HL-60 (cell line): ENCODE results near the gene MAPK11.

Experiments used
- DNase-seq, 2 experiments: peaks; one replicate each; pipeline ENCODE4 v3.0.0-alpha.2; 2010 to 2020; ENCODE audit warnings: low read depth in 1 of 2, low spot score in 1 of 2
- H3K27ac ChIP-seq: fragments of 250-450 bp; sonication (Bioruptor Pico); replicated peaks from 2 replicates; pipeline ENCODE4 v1.5.1; 2020; ENCODE audit warnings: mild to moderate bottlenecking, moderate library complexity
- H3K27me3 ChIP-seq: fragments of 250-450 bp; sonication (Bioruptor Pico); 2 replicates; pipeline ENCODE4 v1.5.1; 2021; ENCODE audit warnings: mild to moderate bottlenecking, moderate library complexity; ENCODE audit not compliant: insufficient read depth, poor library complexity, severe bottlenecking
- H3K4me3 ChIP-seq: replicated peaks from 2 replicates; pipeline ENCODE4 v1.5.1; 2011; ENCODE audit warnings: mild to moderate bottlenecking, control low read depth, low read length; ENCODE audit not compliant: insufficient read depth
- GABPA ChIP-seq: IDR thresholded peaks from 2 replicates; pipeline ENCODE4 v1.6.1; 2012; ENCODE audit warnings: low read depth
- POLR2AphosphoS5 ChIP-seq: IDR thresholded peaks from 2 replicates; pipeline ENCODE4 v1.6.1; 2012; ENCODE audit warnings: low read depth
- SPI1 ChIP-seq: IDR thresholded peaks from 2 replicates; pipeline ENCODE4 v1.6.1; 2012; ENCODE audit warnings: low read depth, mild to moderate bottlenecking, borderline replicate concordance
- TF ChIP-seq, protein P1 (sequence below): IDR thresholded peaks from 2 replicates; pipeline ENCODE4 v1.6.1; 2012; ENCODE audit warnings: low read depth; ENCODE audit not compliant: insufficient replicate concordance
- TF ChIP-seq, protein P2 (sequence below): IDR thresholded peaks from one replicate; pipeline ENCODE4 v1.5.1; 2011; ENCODE audit warnings: low read length, control low read depth, inconsistent platforms; ENCODE audit not compliant: insufficient read depth

The MAPK11 gene

DNA sequence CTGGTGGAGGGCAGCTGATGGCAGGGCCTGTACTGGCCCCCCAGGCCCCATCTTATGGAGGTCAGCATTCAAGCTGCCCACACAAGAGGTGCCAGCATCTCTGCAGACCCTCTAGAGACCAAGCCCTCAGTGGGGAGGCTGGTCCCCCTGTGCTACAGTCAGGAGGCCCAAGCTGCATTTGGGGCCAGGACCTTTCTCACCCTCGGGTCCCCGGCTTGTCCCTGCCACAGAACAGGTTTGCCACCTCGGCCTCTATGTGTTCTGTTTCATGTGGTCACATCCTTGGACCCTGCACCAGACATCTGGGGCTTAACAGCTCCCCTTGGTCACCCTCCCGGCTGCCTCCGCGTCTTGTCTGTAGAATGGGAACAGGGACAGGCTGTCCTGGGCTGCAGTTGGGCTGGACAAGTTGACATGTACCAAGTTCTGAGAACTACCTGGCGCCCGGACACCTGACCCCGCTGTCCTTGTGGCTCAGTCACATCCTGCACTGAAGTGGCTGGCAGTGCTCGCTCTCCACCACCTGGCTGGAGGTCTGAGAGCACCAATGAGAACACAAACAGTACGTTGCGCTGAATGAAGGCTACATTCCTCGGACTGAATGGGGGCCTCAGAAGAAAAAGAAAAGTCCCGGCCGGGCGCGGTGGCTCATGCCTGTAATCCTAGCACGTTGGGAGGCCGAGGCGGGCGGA is 40.0 kb upstream of the MAPK11 start:
- no peaks in the 10 kb centered on the region for H3K27me3 ChIP-seq
- no peak overlapping the region for H3K27ac ChIP-seq
- no peak overlapping the region for H3K4me3 ChIP-seq
- no peak for DNase-seq
- TF ChIP-seq, protein P1, sequence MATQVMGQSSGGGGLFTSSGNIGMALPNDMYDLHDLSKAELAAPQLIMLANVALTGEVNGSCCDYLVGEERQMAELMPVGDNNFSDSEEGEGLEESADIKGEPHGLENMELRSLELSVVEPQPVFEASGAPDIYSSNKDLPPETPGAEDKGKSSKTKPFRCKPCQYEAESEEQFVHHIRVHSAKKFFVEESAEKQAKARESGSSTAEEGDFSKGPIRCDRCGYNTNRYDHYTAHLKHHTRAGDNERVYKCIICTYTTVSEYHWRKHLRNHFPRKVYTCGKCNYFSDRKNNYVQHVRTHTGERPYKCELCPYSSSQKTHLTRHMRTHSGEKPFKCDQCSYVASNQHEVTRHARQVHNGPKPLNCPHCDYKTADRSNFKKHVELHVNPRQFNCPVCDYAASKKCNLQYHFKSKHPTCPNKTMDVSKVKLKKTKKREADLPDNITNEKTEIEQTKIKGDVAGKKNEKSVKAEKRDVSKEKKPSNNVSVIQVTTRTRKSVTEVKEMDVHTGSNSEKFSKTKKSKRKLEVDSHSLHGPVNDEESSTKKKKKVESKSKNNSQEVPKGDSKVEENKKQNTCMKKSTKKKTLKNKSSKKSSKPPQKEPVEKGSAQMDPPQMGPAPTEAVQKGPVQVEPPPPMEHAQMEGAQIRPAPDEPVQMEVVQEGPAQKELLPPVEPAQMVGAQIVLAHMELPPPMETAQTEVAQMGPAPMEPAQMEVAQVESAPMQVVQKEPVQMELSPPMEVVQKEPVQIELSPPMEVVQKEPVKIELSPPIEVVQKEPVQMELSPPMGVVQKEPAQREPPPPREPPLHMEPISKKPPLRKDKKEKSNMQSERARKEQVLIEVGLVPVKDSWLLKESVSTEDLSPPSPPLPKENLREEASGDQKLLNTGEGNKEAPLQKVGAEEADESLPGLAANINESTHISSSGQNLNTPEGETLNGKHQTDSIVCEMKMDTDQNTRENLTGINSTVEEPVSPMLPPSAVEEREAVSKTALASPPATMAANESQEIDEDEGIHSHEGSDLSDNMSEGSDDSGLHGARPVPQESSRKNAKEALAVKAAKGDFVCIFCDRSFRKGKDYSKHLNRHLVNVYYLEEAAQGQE: no peak
- no peak for TF ChIP-seq POLR2AphosphoS5

DNA sequence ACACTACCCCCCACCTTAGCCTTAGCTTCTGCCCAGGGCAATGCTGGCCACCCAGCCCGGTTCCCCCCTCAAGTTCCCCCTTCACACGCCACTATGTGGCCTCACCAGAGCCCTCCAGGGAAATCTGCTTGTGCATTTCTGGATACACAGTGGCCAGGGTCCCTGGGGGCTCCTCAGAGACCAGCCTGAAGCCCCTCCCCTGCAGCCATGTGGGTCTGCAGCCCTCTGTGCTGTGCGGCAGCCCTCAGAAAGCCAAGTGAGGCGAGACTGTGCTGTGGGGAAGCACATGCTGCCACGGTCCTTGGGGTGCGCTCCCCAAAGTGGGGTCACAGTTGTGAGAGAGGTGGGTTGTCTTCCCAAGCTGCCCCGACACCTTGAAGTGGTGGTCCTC is 39.4 kb upstream of the MAPK11 start:
- Histone ChIP-seq H3K27me3 (no peaks in the 10 kb centered on the region), H3K4me3 (no peak overlapping the region), H3K27ac (no peak overlapping the region)
- TF ChIP-seq POLR2AphosphoS5 (no peak), SPI1 (no peak), GABPA (no peak)
- TF ChIP-seq, protein P1: no peak
- TF ChIP-seq, protein P2, sequence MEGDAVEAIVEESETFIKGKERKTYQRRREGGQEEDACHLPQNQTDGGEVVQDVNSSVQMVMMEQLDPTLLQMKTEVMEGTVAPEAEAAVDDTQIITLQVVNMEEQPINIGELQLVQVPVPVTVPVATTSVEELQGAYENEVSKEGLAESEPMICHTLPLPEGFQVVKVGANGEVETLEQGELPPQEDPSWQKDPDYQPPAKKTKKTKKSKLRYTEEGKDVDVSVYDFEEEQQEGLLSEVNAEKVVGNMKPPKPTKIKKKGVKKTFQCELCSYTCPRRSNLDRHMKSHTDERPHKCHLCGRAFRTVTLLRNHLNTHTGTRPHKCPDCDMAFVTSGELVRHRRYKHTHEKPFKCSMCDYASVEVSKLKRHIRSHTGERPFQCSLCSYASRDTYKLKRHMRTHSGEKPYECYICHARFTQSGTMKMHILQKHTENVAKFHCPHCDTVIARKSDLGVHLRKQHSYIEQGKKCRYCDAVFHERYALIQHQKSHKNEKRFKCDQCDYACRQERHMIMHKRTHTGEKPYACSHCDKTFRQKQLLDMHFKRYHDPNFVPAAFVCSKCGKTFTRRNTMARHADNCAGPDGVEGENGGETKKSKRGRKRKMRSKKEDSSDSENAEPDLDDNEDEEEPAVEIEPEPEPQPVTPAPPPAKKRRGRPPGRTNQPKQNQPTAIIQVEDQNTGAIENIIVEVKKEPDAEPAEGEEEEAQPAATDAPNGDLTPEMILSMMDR: no peak
- no peak for DNase-seq

DNA sequence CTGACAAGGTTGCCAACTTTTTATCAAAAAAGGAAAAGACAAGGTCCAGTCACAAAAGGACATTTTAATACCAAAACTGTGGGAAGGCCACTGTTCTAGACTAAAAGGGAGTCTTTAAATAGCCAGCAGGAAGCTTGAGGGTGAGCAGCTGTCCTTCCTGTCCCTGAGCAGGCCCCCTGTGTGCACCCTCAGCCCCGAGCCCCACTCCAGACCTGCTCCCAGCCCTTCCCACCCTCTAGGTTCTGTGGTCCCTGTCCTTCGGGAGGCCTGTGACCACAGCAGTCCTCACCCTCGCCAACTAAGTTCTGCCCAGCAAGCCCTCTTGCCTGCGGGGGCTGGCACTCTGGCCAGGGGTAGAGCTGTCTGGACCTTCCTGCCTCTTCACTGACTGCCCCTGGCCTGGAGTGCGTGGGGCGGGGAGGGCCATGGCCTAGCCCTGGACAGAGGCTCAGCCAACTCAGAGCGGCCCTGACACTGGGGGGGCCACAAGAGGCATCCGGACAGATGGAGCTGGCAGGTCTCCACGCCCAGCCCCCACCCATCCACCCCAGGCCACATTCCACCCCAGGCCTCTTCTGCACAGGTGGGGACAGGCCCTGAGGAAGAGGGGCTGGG is 38.9 kb upstream of the MAPK11 start:
- no peak for DNase-seq
- TF ChIP-seq, protein P1: no peak
- no peak for TF ChIP-seq POLR2AphosphoS5
- TF ChIP-seq, protein P2: no peak
- TF ChIP-seq SPI1: no peak
- TF ChIP-seq GABPA: no peak
- H3K27ac ChIP-seq: peak overlapping the region; percentile 39

More for the DNA sequence above, 38.9 kb upstream of the MAPK11 start:
- no peaks in the 10 kb centered on the region for H3K27me3 ChIP-seq
- H3K4me3 ChIP-seq: no peak overlapping the region
